Nephron progenitor cell (in vitro differentiated cells): Measurements from ENCODE around the gene ACOT11.

Experiments used
- DNase-seq: peaks from one replicate; pipeline ENCODE4 v3.0.0; 2021
- H3K27ac Mint-ChIP-seq: 2 replicates; pipeline ENCODE4 v1.8.0; 2021; ENCODE audit warnings: mild to moderate bottlenecking, moderate library complexity, mixed read lengths
- H3K27me3 Mint-ChIP-seq: 2 replicates; pipeline ENCODE4 v1.8.0; 2021; ENCODE audit warnings: mild to moderate bottlenecking, low read depth, mixed read lengths; ENCODE audit not compliant: poor library complexity
- H3K36me3 Mint-ChIP-seq: 2 replicates; pipeline ENCODE4 v1.8.0; 2021; ENCODE audit warnings: low read depth, mixed read lengths
- H3K4me1 Mint-ChIP-seq: 2 replicates; pipeline ENCODE4 v1.8.0; 2021; ENCODE audit warnings: mixed read lengths
- H3K4me3 Mint-ChIP-seq: 2 replicates; pipeline ENCODE4 v1.8.0; 2021; ENCODE audit warnings: mild to moderate bottlenecking, moderate library complexity, mixed read lengths
- H3K9me3 Mint-ChIP-seq: 2 replicates; pipeline ENCODE4 v1.8.0; 2021; ENCODE audit warnings: mild to moderate bottlenecking, moderate library complexity, mixed read lengths
- TF ChIP-seq, protein P1 (sequence below): fragments of 200-600 bp; sonication (generic); IDR thresholded peaks from 2 replicates; pipeline ENCODE4 v1.5.0; 2021; ENCODE audit warnings: antibody characterized with exemption

The ACOT11 gene

DNA sequence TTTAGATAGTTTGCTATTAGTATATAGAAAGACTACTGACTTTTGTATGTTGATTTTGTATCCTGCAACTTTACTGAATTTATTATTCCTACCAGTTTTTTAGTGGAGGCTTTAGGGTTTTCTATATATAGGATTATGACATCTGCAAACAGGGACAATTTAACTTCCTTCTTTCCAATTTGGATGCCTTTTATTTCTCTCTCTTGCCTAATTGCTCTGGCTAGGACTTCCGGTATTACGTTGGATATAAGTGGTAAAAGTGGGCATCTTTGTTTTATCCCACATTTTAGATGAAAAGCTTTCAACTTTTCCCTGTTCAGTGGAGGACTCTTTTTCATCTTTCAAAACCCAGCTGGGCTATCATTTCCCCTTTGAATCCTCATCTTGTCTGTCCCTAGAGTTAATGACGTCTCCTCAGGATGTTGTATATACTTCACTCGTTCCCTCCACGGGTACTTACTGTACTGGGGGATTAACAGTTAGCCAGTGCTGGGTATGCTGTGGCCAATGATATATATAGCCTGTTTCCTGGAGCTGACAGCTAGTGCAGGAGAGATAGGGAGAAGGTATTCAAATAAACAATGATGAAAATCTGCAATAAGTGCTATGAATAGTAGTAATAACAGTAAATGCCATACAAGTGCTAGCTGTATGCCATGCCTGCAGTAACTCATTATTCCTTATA, 9.8 kb downstream of the ACOT11 start:
- Mint-ChIP-seq H3K4me3 (no peak overlapping the region), H3K36me3 (peaks cover 7% of the 10 kb centered on the region), H3K27me3 (no peaks in the 10 kb centered on the region), H3K27ac (no peak overlapping the region), H3K4me1 (peaks cover 8% of the 10 kb centered on the region), H3K9me3 (peaks cover 24% of the 10 kb centered on the region)
- TF ChIP-seq, protein P1, sequence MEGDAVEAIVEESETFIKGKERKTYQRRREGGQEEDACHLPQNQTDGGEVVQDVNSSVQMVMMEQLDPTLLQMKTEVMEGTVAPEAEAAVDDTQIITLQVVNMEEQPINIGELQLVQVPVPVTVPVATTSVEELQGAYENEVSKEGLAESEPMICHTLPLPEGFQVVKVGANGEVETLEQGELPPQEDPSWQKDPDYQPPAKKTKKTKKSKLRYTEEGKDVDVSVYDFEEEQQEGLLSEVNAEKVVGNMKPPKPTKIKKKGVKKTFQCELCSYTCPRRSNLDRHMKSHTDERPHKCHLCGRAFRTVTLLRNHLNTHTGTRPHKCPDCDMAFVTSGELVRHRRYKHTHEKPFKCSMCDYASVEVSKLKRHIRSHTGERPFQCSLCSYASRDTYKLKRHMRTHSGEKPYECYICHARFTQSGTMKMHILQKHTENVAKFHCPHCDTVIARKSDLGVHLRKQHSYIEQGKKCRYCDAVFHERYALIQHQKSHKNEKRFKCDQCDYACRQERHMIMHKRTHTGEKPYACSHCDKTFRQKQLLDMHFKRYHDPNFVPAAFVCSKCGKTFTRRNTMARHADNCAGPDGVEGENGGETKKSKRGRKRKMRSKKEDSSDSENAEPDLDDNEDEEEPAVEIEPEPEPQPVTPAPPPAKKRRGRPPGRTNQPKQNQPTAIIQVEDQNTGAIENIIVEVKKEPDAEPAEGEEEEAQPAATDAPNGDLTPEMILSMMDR = no peak
- DNase-seq = no peak

DNA sequence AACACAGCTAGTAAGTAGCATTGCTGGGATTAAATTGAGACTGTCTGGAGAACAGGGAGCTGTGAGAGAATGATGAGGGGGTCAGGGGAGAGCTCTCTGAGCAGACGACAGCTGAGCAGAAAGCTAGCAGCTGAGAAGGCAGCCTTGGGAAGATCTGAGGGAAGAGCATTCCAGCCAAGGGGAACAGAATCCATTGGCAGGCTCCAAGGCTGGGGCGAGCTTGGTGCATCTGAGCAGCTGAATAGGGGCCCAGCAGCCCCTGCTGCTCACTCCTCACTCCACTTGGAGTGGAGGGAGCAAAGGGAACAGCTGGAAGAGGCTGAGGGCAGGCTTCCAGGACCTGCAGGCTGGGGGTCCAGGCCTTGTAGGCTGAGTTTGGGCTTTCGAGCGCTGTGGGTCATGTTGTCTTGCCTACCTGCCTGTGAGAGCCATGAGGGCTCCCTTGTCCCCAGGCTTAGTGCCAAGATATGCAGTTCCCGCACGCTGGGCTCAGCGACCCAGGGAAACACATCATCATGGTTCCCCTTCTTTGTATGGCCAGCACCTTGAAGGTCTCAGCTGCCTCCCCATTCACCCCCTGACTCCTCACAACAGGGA, 10.5 kb downstream of the ACOT11 start:
- Mint-ChIP-seq H3K4me1 (peaks cover 8% of the 10 kb centered on the region), H3K4me3 (no peak overlapping the region), H3K27ac (no peak overlapping the region), H3K36me3 (peaks cover 7% of the 10 kb centered on the region), H3K9me3 (peaks cover 27% of the 10 kb centered on the region), H3K27me3 (no peaks in the 10 kb centered on the region)
- no peak for DNase-seq
- TF ChIP-seq, protein P1 = no peak

GRCh38 chr1:54559111-54559548, 11.1 kb downstream of the ACOT11 start:
- Mint-ChIP-seq H3K36me3 (peaks cover 7% of the 10 kb centered on the region), H3K27ac (no peak overlapping the region), H3K4me3 (no peak overlapping the region)

DNA sequence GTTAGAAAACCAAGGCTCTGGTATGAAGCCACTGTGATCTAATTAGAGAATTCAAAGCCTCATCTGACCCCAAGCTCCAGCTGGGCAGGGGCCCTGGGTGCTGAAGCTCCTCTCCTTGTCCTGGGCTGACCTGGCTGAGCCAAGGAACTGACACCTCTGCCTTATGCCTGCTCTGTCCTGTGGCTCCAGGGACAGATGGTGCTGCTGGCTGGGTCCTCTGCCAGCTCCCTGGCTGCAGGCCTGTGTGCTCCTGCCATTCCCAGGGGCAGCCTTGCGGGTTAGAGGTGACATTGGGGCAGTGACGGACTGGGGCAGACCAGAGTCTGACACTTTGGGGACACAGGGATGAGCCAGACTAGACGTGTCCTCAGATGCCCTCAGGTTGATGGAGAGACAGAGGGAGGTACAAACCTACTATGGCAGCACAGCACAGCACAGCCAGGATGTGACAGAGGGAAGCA, 11.8 kb downstream of the ACOT11 start:
- peaks cover 7% of the 10 kb centered on the region for H3K36me3 Mint-ChIP-seq
- no peaks in the 10 kb centered on the region for H3K27me3 Mint-ChIP-seq
- H3K4me1 Mint-ChIP-seq = peaks cover 14% of the 10 kb centered on the region
- no peak overlapping the region for H3K27ac Mint-ChIP-seq
- H3K9me3 Mint-ChIP-seq = peaks cover 22% of the 10 kb centered on the region
- H3K4me3 Mint-ChIP-seq = no peak overlapping the region
- TF ChIP-seq, protein P1 = no peak
- no peak for DNase-seq

More at GRCh38 chr1:54559111-54559548, 11.1 kb downstream of the ACOT11 start:
- TF ChIP-seq, protein P1 = no peak
- Mint-ChIP-seq H3K9me3 (peaks cover 27% of the 10 kb centered on the region), H3K27me3 (no peaks in the 10 kb centered on the region), H3K4me1 (peaks cover 8% of the 10 kb centered on the region)
- no peak for DNase-seq

GRCh38 chr1:54564312-54565112, 16.5 kb downstream of the ACOT11 start:
- Mint-ChIP-seq H3K4me1 (peaks cover 20% of the 10 kb centered on the region), H3K9me3 (peaks cover 3% of the 10 kb centered on the region), H3K4me3 (no peak overlapping the region), H3K36me3 (no peaks in the 10 kb centered on the region), H3K27me3 (peaks cover 18% of the 10 kb centered on the region), H3K27ac (no peak overlapping the region)
- TF ChIP-seq, protein P1 = no peak
- no peak for DNase-seq
